Smooth muscle cell (in vitro differentiated cells): ENCODE measurements around the gene PHF23. TPM values are rescaled to one million over a fixed set of nuclear protein-coding genes. Genes with fewer than 3 reads are reported as not detected.

Experiments
- DNase-seq: peaks from one replicate; lab custom pipeline; 2025; ENCODE audit not compliant: unreplicated experiment; lab: John Stamatoyannopoulos, UW
- H2AFZ ChIP-seq: fragments of 200-600 bp; sonication (generic); 2 replicates; pipeline ENCODE4 v1.6.0; 2016; ENCODE audit warnings: antibody characterized with exemption, low read depth, mild to moderate bottlenecking
- H3F3A ChIP-seq: fragments of 200-600 bp; sonication (generic); 2 replicates; pipeline ENCODE4 v1.6.0; 2017; ENCODE audit warnings: antibody characterized with exemption, low read depth
- H3K27ac ChIP-seq: fragments of 200-600 bp; sonication (generic); 2 replicates; pipeline ENCODE4 v1.5.1; 2016; ENCODE audit warnings: low read depth, mild to moderate bottlenecking
- H3K27me3 ChIP-seq: fragments of 200-600 bp; sonication (generic); 2 replicates; pipeline ENCODE4 v1.6.1; 2016; ENCODE audit warnings: low read depth, mild to moderate bottlenecking
- H3K36me3 ChIP-seq: fragments of 200-600 bp; sonication (generic); 2 replicates; pipeline ENCODE4 v1.5.1; 2016; ENCODE audit warnings: low read depth
- H3K4me1 ChIP-seq: fragments of 200-600 bp; sonication (generic); 2 replicates; pipeline ENCODE4 v1.5.1; 2016; ENCODE audit warnings: low read depth
- H3K4me2 ChIP-seq: fragments of 200-600 bp; sonication (generic); 2 replicates; pipeline ENCODE4 v1.6.0; 2016; ENCODE audit warnings: mild to moderate bottlenecking
- H3K4me3 ChIP-seq: fragments of 200-600 bp; sonication (generic); 2 replicates; pipeline ENCODE4 v1.5.1; 2016; ENCODE audit warnings: mild to moderate bottlenecking
- H3K79me2 ChIP-seq: fragments of 200-600 bp; sonication (generic); 2 replicates; pipeline ENCODE4 v1.6.0; 2016; ENCODE audit warnings: low read depth, mild to moderate bottlenecking
- H3K9ac ChIP-seq: fragments of 200-600 bp; sonication (generic); 2 replicates; pipeline ENCODE4 v1.6.0; 2016; ENCODE audit warnings: low read depth
- H3K9me3 ChIP-seq: fragments of 200-600 bp; sonication (generic); replicated peaks from 2 replicates; pipeline ENCODE4 v1.5.1; 2016; ENCODE audit warnings: low read depth
- H4K20me1 ChIP-seq: fragments of 200-600 bp; sonication (generic); 2 replicates; pipeline ENCODE4 v1.6.0; 2016; ENCODE audit warnings: low read depth
- WGBS: methylation state at CpG from one replicate; pipeline ENCODE4 v1.1.7; 2016; ENCODE audit warnings: low lambda C conversion rate; 5-methylcytosine and 5-hydroxymethylcytosine counted together
- polyA plus RNA-seq: library from polyadenylated mRNA; unstranded; fragments of >200 nt; fragmentation: Nextera tagmentation; extraction: Ambion mirVana; gene quantifications from 2 replicates; pipeline ENCODE4 v1.2.1, GENCODE V29; 2016
- total RNA-seq: library from RNA; depleted of rRNA; stranded (reverse); fragments of >200 nt; gene quantifications from 2 replicates; pipeline ENCODE4 v1.2.3, GENCODE V29; 2014
- TF ChIP-seq, protein P1 (sequence below): fragments of 200-600 bp; sonication (generic); IDR thresholded peaks from 2 replicates; pipeline ENCODE4 v1.5.1; 2017; ENCODE audit warnings: borderline replicate concordance, mild to moderate bottlenecking, antibody characterized with exemption; ENCODE audit not compliant: insufficient read depth, poor library complexity, severe bottlenecking

The PHF23 gene
- total and polyA plus RNA-seq, 2 experiments from 2014 or later: 33.8 to 48.5 TPM

DNA sequence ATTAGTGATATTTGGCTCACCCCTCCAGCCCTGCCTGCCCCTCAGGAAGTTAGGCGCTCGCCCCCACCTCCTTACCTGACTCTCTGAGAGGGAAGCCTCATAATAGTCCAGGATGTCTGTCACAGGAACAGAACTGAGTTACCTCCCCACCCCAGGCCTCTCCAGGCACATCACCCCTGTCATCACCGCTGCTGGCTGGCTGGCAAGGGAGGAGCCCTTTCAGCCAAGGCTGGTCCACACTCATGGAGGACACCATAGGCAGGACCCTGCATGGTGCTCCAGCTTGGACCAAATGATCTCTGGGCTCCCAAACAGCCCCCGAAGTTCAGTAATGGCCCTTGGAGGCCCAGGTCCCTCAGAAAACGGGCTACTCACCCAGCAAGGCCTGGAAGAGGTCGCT is 21.1 kb downstream of the PHF23 start:
- WGBS: 77% methylated on average over 6 of the region's 6 CpGs
- no peaks in the 10 kb centered on the region for H3K9me3 ChIP-seq
- TF ChIP-seq, protein P1, sequence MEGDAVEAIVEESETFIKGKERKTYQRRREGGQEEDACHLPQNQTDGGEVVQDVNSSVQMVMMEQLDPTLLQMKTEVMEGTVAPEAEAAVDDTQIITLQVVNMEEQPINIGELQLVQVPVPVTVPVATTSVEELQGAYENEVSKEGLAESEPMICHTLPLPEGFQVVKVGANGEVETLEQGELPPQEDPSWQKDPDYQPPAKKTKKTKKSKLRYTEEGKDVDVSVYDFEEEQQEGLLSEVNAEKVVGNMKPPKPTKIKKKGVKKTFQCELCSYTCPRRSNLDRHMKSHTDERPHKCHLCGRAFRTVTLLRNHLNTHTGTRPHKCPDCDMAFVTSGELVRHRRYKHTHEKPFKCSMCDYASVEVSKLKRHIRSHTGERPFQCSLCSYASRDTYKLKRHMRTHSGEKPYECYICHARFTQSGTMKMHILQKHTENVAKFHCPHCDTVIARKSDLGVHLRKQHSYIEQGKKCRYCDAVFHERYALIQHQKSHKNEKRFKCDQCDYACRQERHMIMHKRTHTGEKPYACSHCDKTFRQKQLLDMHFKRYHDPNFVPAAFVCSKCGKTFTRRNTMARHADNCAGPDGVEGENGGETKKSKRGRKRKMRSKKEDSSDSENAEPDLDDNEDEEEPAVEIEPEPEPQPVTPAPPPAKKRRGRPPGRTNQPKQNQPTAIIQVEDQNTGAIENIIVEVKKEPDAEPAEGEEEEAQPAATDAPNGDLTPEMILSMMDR: no peak
- peaks cover 43% of the 10 kb centered on the region for H3K4me1 ChIP-seq
- H3K9ac ChIP-seq: peak overlapping the region; percentile 76
- DNase-seq: no peak
- H4K20me1 ChIP-seq: peaks cover 59% of the 10 kb centered on the region
- H3K27me3 ChIP-seq: no peaks in the 10 kb centered on the region
- no peaks in the 10 kb centered on the region for H3K36me3 ChIP-seq
- peaks cover 21% of the 10 kb centered on the region for H3K79me2 ChIP-seq
- H3F3A ChIP-seq: peaks cover 28% of the 10 kb centered on the region
- H3K4me2 ChIP-seq: peak overlapping the region; percentile 96
- no peak overlapping the region for H2AFZ ChIP-seq
- H3K27ac ChIP-seq: peak overlapping the region; percentile 95
- H3K4me3 ChIP-seq: peak overlapping the region; percentile 72

DNA sequence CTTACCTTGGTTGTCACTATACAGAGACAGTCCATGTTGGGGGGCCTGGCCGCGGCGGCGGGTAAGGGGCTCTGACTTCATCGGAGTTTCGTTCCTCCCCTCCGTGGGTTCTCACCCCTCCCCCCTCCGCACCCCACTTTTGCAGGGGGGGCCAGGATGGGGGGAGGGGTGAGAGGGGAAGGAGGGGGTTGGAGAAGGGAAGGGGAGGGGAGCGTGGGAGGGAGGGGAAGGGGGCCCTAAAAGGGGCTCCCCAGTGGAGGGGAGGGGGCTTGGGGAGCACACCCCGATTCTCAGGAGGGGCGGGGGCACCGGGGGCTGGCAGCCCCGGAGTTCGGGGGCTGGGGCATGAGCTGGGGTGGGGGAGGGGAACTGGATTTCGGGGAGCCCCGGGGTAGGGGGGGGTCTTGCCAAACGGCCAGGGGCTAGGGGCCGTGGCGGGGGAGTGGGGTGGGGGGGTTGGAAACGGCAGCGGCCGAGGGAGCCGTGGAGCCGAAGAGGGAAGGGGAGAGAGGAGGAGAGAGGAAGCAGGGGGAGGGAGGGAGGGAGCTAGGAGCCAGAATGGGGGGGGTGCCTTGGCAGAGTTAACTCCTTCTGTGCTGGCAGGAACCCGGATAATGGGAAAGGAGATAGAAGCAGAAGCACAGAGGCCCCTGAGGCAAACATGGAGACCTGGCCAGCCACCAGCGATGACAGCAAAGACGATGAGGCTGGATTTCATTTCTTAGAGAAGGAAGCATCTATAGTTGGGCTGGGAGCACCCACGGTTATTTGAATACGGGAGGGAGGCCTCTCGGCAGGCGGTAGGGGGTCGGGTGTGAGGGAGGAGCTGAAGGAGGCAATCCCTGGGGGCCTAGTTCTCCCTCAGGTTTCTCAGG is 21.9 kb downstream of the PHF23 start:
- Histone ChIP-seq H4K20me1 (peaks cover 59% of the 10 kb centered on the region), H3K79me2 (peaks cover 29% of the 10 kb centered on the region), H3K27ac (peak overlapping the region; percentile 95), H2AFZ (no peak overlapping the region), H3K9me3 (no peaks in the 10 kb centered on the region), H3K27me3 (no peaks in the 10 kb centered on the region), H3K4me3 (peak overlapping the region; percentile 72), H3K4me2 (peak overlapping the region; percentile 96), H3F3A (peaks cover 28% of the 10 kb centered on the region), H3K9ac (peak overlapping the region; percentile 76), H3K36me3 (no peaks in the 10 kb centered on the region), H3K4me1 (peaks cover 45% of the 10 kb centered on the region)
- DNase-seq: no peak
- WGBS: 5% methylated on average over 11 of the region's 32 CpGs
- TF ChIP-seq, protein P1: no peak

DNA sequence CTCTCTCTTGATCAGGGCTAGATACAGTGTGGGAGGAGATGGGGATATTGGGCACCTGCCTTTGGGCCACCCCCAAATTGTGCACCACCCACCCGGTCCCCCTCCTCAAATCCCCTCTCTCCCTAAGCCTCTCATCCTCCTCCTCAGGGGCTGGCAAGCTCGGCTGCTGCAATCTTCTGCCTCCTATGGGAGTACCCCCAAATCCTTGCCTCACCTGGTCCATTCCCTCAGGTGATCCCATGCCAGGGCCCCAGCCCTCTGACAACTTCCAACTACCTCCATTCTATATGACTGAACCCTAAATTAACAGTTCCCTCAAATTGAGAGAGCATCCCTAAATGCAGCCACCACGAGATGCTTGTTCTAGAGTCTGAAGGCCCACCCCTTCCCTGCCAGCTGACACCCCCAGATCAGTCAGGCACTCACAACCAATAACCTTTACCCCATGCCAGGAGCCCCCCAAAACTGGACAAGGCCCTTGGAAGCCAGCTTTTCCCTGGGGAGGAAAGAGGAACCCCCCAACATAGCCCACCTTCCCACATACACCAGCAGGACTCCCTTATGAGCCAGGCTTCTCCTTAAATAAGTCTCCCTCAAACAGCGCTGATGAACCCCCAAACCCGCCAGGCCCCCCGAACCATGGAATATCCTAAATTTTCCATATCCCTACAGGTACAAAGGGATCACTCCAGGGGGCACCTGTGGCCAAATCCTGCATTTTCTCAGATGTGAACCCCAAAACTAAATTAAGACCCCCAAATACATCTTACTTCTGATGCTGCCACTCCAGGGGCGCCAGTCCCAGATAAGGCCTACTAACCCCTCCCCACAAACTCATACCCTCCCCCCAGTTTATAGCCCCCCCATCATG is 22.8 kb downstream of the PHF23 start:
- TF ChIP-seq, protein P1: no peak
- Histone ChIP-seq H2AFZ (no peak overlapping the region), H3K4me3 (peak overlapping the region; percentile 72), H3K4me1 (peaks cover 51% of the 10 kb centered on the region), H3K27me3 (no peaks in the 10 kb centered on the region), H3K4me2 (peak overlapping the region; percentile 96), H3F3A (peaks cover 28% of the 10 kb centered on the region), H3K9me3 (no peaks in the 10 kb centered on the region), H3K27ac (peak overlapping the region; percentile 65), H3K9ac (peak overlapping the region; percentile 76), H3K36me3 (no peaks in the 10 kb centered on the region), H4K20me1 (peaks cover 59% of the 10 kb centered on the region), H3K79me2 (peaks cover 37% of the 10 kb centered on the region)
- WGBS: 21% methylated on average over 7 of the region's 7 CpGs
- no peak for DNase-seq
